Measurements from ENCODE around the gene FRMD8.

Gene FRMD8

GRCh38 chr11:65424205-65425104 lies 38.0 kb downstream of the FRMD8 start:
- no peak for DNase-seq (ENCODE audit: low read depth in 2 of 2)

GRCh38 chr11:65425105-65425970 lies 38.9 kb downstream of the FRMD8 start:
- peak in 1 of 2 experiments; percentile 37 for DNase-seq (ENCODE audit: low read depth in 2 of 2)

- peak; percentile 78 to 81 for DNase-seq (ENCODE audit: low read depth in 2 of 2)
Measured at GRCh38 chr11:65425971-65426838, 39.8 kb downstream of the FRMD8 start.

GRCh38 chr11:65426839-65427690 lies 40.6 kb downstream of the FRMD8 start:
- DNase-seq (ENCODE audit: low read depth in 2 of 2): peak in 1 of 2 experiments; percentile 41

GRCh38 chr11:65427691-65428577 lies 41.5 kb downstream of the FRMD8 start:
- DNase-seq (ENCODE audit: low read depth in 2 of 2): peak in 1 of 2 experiments; percentile 39

- DNase-seq (ENCODE audit: low read depth in 2 of 2): no peak
Measured at GRCh38 chr11:65428578-65429067, 42.2 kb downstream of the FRMD8 start.

- peak in 1 of 2 experiments; percentile 42 for DNase-seq (ENCODE audit: low read depth in 2 of 2)
Measured at GRCh38 chr11:65429068-65429681, 42.7 kb downstream of the FRMD8 start.

- DNase-seq (ENCODE audit: low read depth in 2 of 2): no peak
Measured at GRCh38 chr11:65429724-65430405, 43.4 kb downstream of the FRMD8 start.

GRCh38 chr11:65430406-65431217 lies 44.2 kb downstream of the FRMD8 start:
- no peak for DNase-seq (ENCODE audit: low read depth in 2 of 2)

GRCh38 chr11:65431451-65432099 lies 45.1 kb downstream of the FRMD8 start:
- no peak for DNase-seq (ENCODE audit: low read depth in 2 of 2)

GRCh38 chr11:65432100-65432650 lies 45.7 kb downstream of the FRMD8 start:
- no peak for DNase-seq (ENCODE audit: low read depth in 2 of 2)

GRCh38 chr11:65432686-65433582 lies 46.5 kb downstream of the FRMD8 start:
- DNase-seq (ENCODE audit: low read depth in 2 of 2): no peak

GRCh38 chr11:65433657-65434056 lies 47.2 kb downstream of the FRMD8 start:
- DNase-seq (ENCODE audit: low read depth in 2 of 2): no peak

- DNase-seq (ENCODE audit: low read depth in 2 of 2): no peak
Measured at GRCh38 chr11:65434057-65434666, 47.7 kb downstream of the FRMD8 start.
